ENCODE data around the gene NTMT1. TPM values are rescaled to one million over a fixed set of nuclear protein-coding genes. Genes with fewer than 3 reads are reported as not detected.

NTMT1 gene
- total RNA-seq, 1 experiment from 2014 or later, result 83.8 TPM

GRCh38 chr9:129613520-129614175 lies 12.3 kb upstream of the NTMT1 start:
- no peak for DNase-seq (ENCODE audit: low spot score)

- no peak for DNase-seq (ENCODE audit: low spot score)
These were observed 11.0 kb upstream of the NTMT1 start for GRCh38 chr9:129614932-129615331.

DNA sequence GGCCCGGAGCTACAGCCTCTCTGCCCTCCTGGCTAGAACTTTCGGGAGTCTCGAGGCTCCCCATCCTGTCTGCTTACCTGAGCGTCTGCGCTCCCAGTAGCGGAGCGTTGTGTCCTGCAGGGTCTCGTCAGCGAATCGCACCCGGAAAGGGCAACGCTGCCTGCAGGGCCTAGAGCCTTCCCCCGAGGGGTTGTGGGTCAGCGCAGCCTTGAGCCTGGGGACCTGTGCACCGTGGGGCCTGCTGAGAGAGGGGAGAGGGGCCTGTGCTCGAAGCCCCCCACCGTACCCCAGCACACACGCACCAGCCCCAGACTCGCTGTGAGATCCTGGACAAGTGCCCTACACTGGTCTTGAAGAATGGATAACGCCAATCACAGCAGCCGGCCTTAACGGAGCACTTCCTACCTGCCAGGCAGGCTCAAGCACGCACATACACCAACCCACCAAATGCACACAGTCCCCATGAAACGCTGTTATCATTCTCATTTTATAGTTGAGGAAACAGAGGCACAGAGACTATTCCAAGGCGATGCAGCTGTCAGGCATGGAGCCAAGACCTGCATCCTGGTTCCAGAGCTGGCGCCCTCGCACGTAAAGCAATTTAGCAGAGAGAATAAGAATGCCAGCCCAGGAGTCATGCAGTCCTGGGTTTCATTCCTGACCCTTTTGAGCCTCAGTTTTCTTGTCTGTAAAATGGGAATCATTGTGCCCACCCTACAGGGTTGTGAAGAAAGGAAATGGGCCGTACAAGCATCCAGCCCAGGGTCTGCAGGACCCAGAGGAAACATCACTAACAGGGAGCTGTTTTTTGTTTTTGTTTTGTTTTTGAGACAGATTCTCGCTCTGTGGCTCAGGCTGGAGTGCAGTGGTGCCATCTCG lies 10.3 kb upstream of the NTMT1 start:
- DNase-seq (ENCODE audit: low spot score), result no peak

GRCh38 chr9:129617167-129617566 lies 8.8 kb upstream of the NTMT1 start:
- peak; percentile 53 for DNase-seq (ENCODE audit: low spot score)

DNA sequence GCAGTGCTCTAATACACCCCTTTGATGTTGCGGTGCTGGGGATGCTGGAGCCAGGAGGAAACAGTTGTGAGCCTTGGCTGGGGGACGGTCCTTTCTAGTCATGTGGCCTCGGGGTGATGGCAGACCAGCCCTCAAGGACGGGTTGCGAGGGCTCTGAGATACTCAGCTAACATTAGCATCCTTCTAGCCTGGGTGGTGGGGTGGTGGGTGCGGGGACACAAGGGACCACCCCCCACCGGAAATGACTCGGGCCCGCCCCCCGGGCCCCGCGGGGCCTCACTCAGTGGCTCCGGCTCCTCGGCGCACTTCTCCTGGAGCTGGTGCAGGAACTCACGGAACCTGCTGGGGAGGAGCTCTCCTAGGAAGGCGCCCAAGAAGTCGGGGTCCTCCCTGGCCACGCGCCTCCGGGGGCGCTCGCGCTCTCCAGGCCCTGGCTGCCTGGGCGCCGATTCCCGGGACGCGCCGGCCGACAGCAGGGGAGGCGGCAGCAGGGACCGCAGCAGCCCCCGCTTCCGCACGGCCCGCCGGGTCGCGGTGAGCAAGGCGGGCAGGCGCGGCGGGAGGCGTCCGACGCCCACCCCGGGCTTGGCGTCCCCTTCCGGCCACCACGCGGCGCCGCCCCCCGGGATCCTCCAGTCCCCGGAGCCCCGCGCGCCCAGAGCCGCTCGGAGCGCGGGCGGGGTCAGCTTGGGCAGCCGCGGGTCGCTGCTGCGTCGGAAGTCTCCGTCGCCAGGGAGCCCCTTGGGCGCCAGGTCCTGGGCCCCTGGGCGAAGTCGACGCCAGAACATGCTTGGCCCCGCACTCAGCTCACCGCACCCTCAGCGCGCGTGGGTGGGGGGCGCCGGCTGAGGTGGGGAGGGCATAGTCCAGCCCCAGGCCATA lies 5.9 kb upstream of the NTMT1 start:
- no peak for DNase-seq (ENCODE audit: low spot score)

GRCh38 chr9:129620669-129621295 lies 5.2 kb upstream of the NTMT1 start, which contains the start of gene C9orf50:
Gene C9orf50, minus strand, starts transcription at chr9:129621101. Its CDS starts 527 bp downstream, at chr9:129620574.
- no peak for DNase-seq (ENCODE audit: low spot score)

- DNase-seq (ENCODE audit: low spot score), result no peak
These were observed 2.6 kb upstream of the NTMT1 start for GRCh38 chr9:129623331-129623730.

- DNase-seq (ENCODE audit: low spot score), result peak; percentile 72
These were observed 1.7 kb upstream of the NTMT1 start for GRCh38 chr9:129624168-129624759.

- DNase-seq (ENCODE audit: low spot score), result no peak
These were observed 1.0 kb upstream of the NTMT1 start for GRCh38 chr9:129624947-129625346.

GRCh38 chr9:129626625-129627284 lies 792 bp downstream of the NTMT1 start:
- no peak for DNase-seq (ENCODE audit: low spot score)

DNA sequence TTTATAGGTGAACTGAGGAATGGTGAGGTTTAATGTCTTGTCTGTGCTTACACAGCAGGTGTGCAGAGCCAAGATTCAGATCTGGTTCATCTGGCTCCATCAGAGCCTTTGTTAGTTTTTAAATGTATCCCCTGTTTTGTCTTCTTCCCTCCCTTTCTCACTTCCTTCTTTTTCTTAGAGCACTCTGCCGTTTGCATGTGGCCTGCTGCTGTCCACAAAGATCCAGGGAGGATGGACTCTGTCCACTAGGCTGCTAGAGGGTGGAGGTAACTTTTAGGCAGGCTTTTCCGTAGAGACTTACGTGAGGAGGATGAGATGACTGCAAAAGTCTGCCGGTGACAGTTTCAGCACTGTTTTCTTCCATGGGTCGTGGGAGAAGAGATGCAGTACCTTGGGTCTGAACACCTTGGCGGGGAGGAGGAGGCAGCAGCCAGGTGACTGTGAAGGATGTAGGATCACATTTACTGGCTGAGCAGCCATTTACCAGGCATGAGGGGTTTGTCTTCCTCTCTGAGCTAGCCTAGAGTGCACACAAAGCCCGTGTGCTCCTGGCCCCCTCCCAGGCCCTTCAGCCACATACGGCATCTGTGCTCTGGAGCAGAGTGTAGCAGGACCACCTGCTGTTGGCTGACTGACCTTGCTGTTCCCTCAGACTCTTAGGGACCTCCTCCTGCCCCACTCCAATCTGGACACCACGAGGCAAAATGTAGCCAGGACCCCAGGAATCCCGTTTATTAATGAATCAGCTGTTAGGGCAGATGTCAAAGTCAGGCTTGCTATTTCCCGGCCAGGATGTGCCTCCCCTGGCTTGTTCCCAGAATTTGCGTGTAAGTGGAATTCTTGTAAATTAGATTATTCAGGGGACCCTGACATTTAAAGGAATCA lies 1.8 kb downstream of the NTMT1 start:
- no peak for DNase-seq (ENCODE audit: low spot score)

GRCh38 chr9:129628709-129629108 lies 2.7 kb downstream of the NTMT1 start:
- no peak for DNase-seq (ENCODE audit: low spot score)

GRCh38 chr9:129629251-129629820 lies 3.4 kb downstream of the NTMT1 start:
- no peak for DNase-seq (ENCODE audit: low spot score)

GRCh38 chr9:129630967-129631673 lies 5.2 kb downstream of the NTMT1 start:
- DNase-seq (ENCODE audit: low spot score), result no peak

DNA sequence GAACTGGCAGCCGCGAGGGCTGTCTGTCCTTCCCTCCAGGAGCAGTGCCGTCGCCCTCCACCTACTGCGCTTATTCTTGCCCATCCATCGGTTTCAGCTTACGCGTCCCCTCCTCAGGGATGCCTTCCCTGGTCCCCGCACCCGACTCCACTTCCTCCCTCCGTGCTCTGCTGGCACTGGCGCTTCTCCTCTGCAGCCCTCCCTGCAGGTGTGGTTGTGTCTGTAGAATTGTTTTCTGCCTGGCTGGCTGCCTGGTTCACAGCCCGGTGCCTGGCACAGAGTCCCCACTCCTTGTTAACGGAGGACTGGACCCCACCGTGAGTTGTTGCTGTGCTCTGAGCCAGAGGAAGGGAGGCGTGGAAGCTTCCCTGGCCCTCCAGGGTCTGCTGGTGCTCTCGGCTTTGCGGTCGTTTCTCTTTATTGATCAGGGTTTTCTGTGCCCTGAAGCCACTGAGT lies 5.7 kb downstream of the NTMT1 start:
- no peak for DNase-seq (ENCODE audit: low spot score)

- DNase-seq (ENCODE audit: low spot score), result no peak
These were observed 6.5 kb downstream of the NTMT1 start for GRCh38 chr9:129632460-129632859.

DNA sequence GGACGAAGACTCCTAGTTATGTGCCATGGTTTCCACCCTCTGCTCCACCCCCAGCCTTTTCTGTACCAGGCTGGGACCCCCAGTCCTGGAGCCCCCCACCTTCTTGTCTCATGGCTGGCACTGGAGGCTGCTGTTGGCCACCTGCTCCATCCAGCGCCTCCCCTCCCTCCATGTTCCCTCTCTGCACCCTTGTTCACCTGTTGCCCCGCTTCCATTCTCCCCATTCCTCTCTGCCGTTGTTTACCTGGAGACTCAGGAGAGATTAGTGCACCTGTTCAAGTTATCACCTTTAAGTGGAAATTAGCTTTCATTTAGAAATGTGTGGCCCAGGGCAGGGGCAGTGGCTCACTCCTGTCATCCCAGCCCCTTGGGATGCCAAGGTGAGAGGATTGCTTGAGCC lies 7.2 kb downstream of the NTMT1 start:
- DNase-seq (ENCODE audit: low spot score), result no peak

DNA sequence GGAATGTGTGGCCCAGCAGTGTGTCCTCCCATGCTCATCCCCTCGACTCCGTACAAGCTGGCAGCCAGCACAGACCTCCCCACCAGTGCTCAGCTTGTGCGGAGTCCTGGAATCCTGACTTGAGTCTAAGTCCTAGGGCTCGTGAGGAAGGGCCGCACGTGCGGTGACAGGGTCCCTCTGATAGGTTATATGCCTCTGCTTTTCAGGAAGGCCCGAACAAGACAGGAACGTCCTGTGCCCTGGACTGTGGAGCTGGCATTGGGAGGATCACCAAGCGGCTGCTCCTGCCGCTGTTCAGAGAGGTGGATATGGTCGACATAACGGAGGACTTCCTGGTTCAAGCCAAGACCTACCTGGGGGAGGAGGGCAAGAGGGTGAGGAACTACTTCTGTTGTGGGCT lies 7.9 kb downstream of the NTMT1 start:
- no peak for DNase-seq (ENCODE audit: low spot score)

All from HT-29 (cell line).